Measurements from ENCODE around the gene CALU.

The CALU gene

GRCh38 chr7:128742206-128742605 lies 3.0 kb downstream of the CALU start:
- DNase-seq: no peak
- in situ Hi-C loops (cut with MboI; ENCODE audit: low pct_unique_long_range_greater_than_20kb, low sequenced_read_pairs): no loop called here

GRCh38 chr7:128743112-128743772 lies 4.1 kb downstream of the CALU start:
- no peak for DNase-seq
- in situ Hi-C loops (cut with MboI; ENCODE audit: low pct_unique_long_range_greater_than_20kb, low sequenced_read_pairs): no loop called here

GRCh38 chr7:128744366-128744905 lies 5.3 kb downstream of the CALU start:
- in situ Hi-C loops (cut with MboI; ENCODE audit: low pct_unique_long_range_greater_than_20kb, low sequenced_read_pairs): no loop called here
- DNase-seq: no peak

GRCh38 chr7:128745706-128746105 lies 6.5 kb downstream of the CALU start:
- in situ Hi-C loops (cut with MboI; ENCODE audit: low pct_unique_long_range_greater_than_20kb, low sequenced_read_pairs): no loop called here
- no peak for DNase-seq

GRCh38 chr7:128747327-128748079 lies 8.3 kb downstream of the CALU start:
- in situ Hi-C loops (cut with MboI; ENCODE audit: low pct_unique_long_range_greater_than_20kb, low sequenced_read_pairs): no loop called here
- no peak for DNase-seq

GRCh38 chr7:128752251-128752650 lies 13.1 kb downstream of the CALU start:
- in situ Hi-C loops (cut with MboI; ENCODE audit: low pct_unique_long_range_greater_than_20kb, low sequenced_read_pairs): no loop called here

GRCh38 chr7:128755075-128755818 lies 16.1 kb downstream of the CALU start:
- in situ Hi-C loops (cut with MboI; ENCODE audit: low pct_unique_long_range_greater_than_20kb, low sequenced_read_pairs): no loop called here
- no peak for DNase-seq

More at GRCh38 chr7:128752251-128752650, 13.1 kb downstream of the CALU start:
- DNase-seq: no peak

- in situ Hi-C loops (cut with MboI; ENCODE audit: low pct_unique_long_range_greater_than_20kb, low sequenced_read_pairs): no loop called here
- DNase-seq: no peak
Observed at GRCh38 chr7:128755819-128756476, 16.8 kb downstream of the CALU start.

GRCh38 chr7:128757203-128757602 lies 18.0 kb downstream of the CALU start:
- in situ Hi-C loops (cut with MboI; ENCODE audit: low pct_unique_long_range_greater_than_20kb, low sequenced_read_pairs): no loop called here
- DNase-seq: no peak

GRCh38 chr7:128758553-128758952 lies 19.4 kb downstream of the CALU start:
- no peak for DNase-seq
- in situ Hi-C loops (cut with MboI; ENCODE audit: low pct_unique_long_range_greater_than_20kb, low sequenced_read_pairs): no loop called here

GRCh38 chr7:128759242-128759641 lies 20.1 kb downstream of the CALU start:
- in situ Hi-C loops (cut with MboI; ENCODE audit: low pct_unique_long_range_greater_than_20kb, low sequenced_read_pairs): no loop called here

GRCh38 chr7:128763541-128763940 lies 24.4 kb downstream of the CALU start:
- DNase-seq: no peak
- in situ Hi-C loops (cut with MboI; ENCODE audit: low pct_unique_long_range_greater_than_20kb, low sequenced_read_pairs): no loop called here

More at GRCh38 chr7:128759242-128759641, 20.1 kb downstream of the CALU start:
- no peak for DNase-seq

GRCh38 chr7:128767475-128768110 lies 28.4 kb downstream of the CALU start:
- no peak for DNase-seq
- in situ Hi-C loops (cut with MboI; ENCODE audit: low pct_unique_long_range_greater_than_20kb, low sequenced_read_pairs): no loop called here

GRCh38 chr7:128770233-128770632 lies 31.1 kb downstream of the CALU start:
- in situ Hi-C loops (cut with MboI; ENCODE audit: low pct_unique_long_range_greater_than_20kb, low sequenced_read_pairs): no loop called here
- no peak for DNase-seq

- in situ Hi-C loops (cut with MboI; ENCODE audit: low pct_unique_long_range_greater_than_20kb, low sequenced_read_pairs): no loop called here
- no peak for DNase-seq
Observed at GRCh38 chr7:128773604-128774003, 34.4 kb downstream of the CALU start.

GRCh38 chr7:128774029-128774689 lies 35.0 kb downstream of the CALU start:
- in situ Hi-C loops (cut with MboI; ENCODE audit: low pct_unique_long_range_greater_than_20kb, low sequenced_read_pairs): no loop called here
- DNase-seq: no peak

- no peak for DNase-seq
Observed at GRCh38 chr7:128774921-128775320, 35.8 kb downstream of the CALU start.

GRCh38 chr7:128775744-128776474 lies 36.8 kb downstream of the CALU start, which contains the start of gene OPN1SW:
OPN1SW (minus strand) TSS chr7:128775794; CDS start chr7:128775781, 13 bp downstream.
- in situ Hi-C loops (cut with MboI; ENCODE audit: low pct_unique_long_range_greater_than_20kb, low sequenced_read_pairs): no loop called here
- DNase-seq: no peak

More at GRCh38 chr7:128774921-128775320, 35.8 kb downstream of the CALU start:
- in situ Hi-C loops (cut with MboI; ENCODE audit: low pct_unique_long_range_greater_than_20kb, low sequenced_read_pairs): no loop called here

Measured in KBM-7 (cell line).